GM12892 (cell line): Measurements from ENCODE around the gene PAK2.

Source experiments
- POLR2A ChIP-seq: IDR thresholded peaks from 2 replicates; pipeline ENCODE4 v1.6.1; 2011; ENCODE audit warnings: low read depth, low read length, control low read depth
- POLR2AphosphoS5 ChIP-seq: IDR thresholded peaks from 2 replicates; pipeline ENCODE4 v1.6.1; 2011; ENCODE audit warnings: low read depth, low read length, control low read depth

DNA sequence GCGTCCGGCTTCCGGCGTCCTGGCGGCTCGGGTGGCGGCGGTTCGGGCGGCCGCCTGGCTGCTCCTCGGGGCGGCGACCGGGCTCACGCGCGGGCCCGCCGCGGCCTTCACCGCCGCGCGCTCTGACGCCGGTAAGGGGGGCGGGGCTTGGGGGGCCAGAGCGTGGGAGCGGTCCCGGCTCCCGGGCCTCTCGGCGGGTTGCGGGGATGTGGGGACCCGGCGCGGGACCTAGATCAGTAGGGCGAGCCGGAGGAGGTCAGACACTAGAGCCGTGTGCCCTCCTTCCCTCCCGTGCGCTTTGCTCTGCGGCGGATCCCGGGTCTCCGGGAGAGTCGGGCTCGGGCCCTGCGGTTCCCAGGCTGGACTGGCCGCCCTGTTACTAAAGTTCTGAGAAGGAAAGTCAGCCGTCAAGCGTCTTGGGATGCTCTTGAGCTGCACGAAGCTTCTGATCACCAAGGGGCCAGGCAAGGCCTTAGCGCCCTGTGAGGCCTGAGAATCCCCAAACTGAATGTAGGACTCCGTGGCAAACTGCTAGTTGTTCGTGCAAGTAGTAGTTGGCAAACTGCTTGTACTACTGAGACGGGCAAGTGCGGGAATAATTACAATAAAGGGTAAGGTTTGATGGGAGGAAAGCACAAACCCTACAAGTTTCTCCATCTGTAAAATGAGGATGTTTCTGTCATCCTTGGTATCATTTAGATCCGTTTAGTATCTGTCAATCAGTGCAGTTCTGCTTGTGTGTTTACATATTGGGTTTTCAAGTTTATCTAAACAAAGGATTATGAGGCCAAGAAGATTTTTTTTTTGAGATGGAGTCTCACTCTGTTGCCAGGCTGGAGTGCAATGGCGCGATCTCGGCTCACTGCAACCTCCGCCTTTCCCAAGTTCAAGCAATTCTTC, 26.9 kb upstream of the PAK2 start:
- TF ChIP-seq POLR2A (no peak), POLR2AphosphoS5 (no peak)
